GM12878 (cell line): Measurements from ENCODE around the gene RNF150. TPM values are rescaled to one million over a fixed set of nuclear protein-coding genes. Genes with fewer than 3 reads are reported as not detected.

ENCODE experiments used
- ATAC-seq: fragments of 200-7000 bp; cut with Tn5 transposase; 3 replicates; pipeline ENCODE4 v1.9.1; 2020; ENCODE audit warnings: mild to moderate bottlenecking, moderate library complexity
- BruUV-seq: library from RNA; stranded (reverse); fragments of 400-500 nt; replicated peaks from 2 replicates; lab custom pipeline; 2021; lab: Mats Ljungman, UMichigan
- CTCF ChIA-PET: fragments of 300-600 bp; sonication (Branson Sonifier 250); formaldehyde crosslinking; extraction: SDS; loops from one replicate; lab custom pipeline; 2021; ENCODE audit warnings: inconsistent platforms; lab: Yijun Ruan, JAX
- POLR2A ChIA-PET: fragments of 350-600 bp; formaldehyde crosslinking; extraction: SDS; loops from one replicate; lab custom pipeline; 2021; ENCODE audit warnings: inconsistent platforms; lab: Charles Lee
- RAD21 ChIA-PET: fragments of 300-600 bp; sonication (Branson Sonifier 250); formaldehyde crosslinking; loops from one replicate; lab custom pipeline; 2023; ENCODE audit warnings: antibody characterized with exemption; ENCODE audit not compliant: unreplicated experiment; lab: Charles Lee
- SMC1A ChIA-PET: fragments of 300-600 bp; sonication (Branson Sonifier 250); formaldehyde crosslinking; loops from one replicate; lab custom pipeline; 2023; ENCODE audit not compliant: unreplicated experiment, uncharacterized antibody; lab: Charles Lee
- DNase-seq: peaks from one replicate; pipeline ENCODE4 v3.0.0-alpha.2; 2011; ENCODE audit warnings: low read depth, low spot score
- FAIRE-seq: peaks from 3 replicates; lab custom pipeline; 2011; peaks lifted over from hg19 to GRCh38; lab: Jason Lieb, UNC
- H2AFZ ChIP-seq: 2 replicates; pipeline ENCODE4 v1.6.0; 2011; ENCODE audit warnings: low read depth, low read length, control low read depth; ENCODE audit not compliant: control insufficient read depth
- H3K27ac ChIP-seq: 2 replicates; pipeline ENCODE4 v1.5.1; 2011; ENCODE audit warnings: control low read depth; ENCODE audit not compliant: control insufficient read depth, insufficient read depth
- H3K27me3 ChIP-seq, 2 experiments: replicated peaks in 1 of 2; 2 replicates each; pipeline versions ENCODE4 v1.6.0 to v1.6.1; 2011; ENCODE audit warnings: low read length in 1 of 2; ENCODE audit not compliant: control insufficient read depth in 2 of 2, insufficient read depth in 2 of 2
- H3K36me3 ChIP-seq, 2 experiments: 2 replicates each; pipeline ENCODE4 v1.5.1; 2011; ENCODE audit warnings: low read length in 1 of 2; ENCODE audit not compliant: control insufficient read depth in 2 of 2, insufficient read depth in 2 of 2
- H3K4me1 ChIP-seq: 2 replicates; pipeline ENCODE4 v1.6.1; 2011; ENCODE audit warnings: mild to moderate bottlenecking, low read length, moderate library complexity, mixed read lengths; ENCODE audit not compliant: control insufficient read depth, insufficient read depth
- H3K4me2 ChIP-seq: 2 replicates; pipeline ENCODE4 v1.6.0; 2011; ENCODE audit warnings: control low read depth; ENCODE audit not compliant: control insufficient read depth, insufficient read depth
- H3K4me3 ChIP-seq: fragments of 200-600 bp; sonication (generic); 2 replicates; pipeline ENCODE4 v1.5.1; 2016
- H3K79me2 ChIP-seq: 2 replicates; pipeline ENCODE4 v1.6.0; 2011; ENCODE audit warnings: low read length; ENCODE audit not compliant: control insufficient read depth, insufficient read depth
- H3K9ac ChIP-seq: 2 replicates; pipeline ENCODE4 v1.8.0; 2011; ENCODE audit warnings: low read length, control low read depth, mixed read lengths; ENCODE audit not compliant: control insufficient read depth, insufficient read depth
- H3K9me3 ChIP-seq: replicated peaks from 3 replicates; pipeline ENCODE4 v1.5.1; 2011; ENCODE audit warnings: mild to moderate bottlenecking, low read length; ENCODE audit not compliant: control insufficient read depth, insufficient read depth
- H4K20me1 ChIP-seq: 2 replicates; pipeline ENCODE4 v1.6.0; 2011; ENCODE audit not compliant: control insufficient read depth, insufficient read depth
- BMI1 ChIP-seq: fragments of 450-650 bp; IDR thresholded peaks from 2 replicates; pipeline ENCODE4 v1.6.1; 2016; ENCODE audit warnings: mild to moderate bottlenecking, moderate library complexity, borderline replicate concordance
- CHD2 ChIP-seq: IDR thresholded peaks from 2 replicates; pipeline ENCODE4 v1.6.1; 2011; ENCODE audit warnings: low read depth, low read length, improper control_type of control experiment, borderline replicate concordance
- CREM ChIP-seq: IDR thresholded peaks from 2 replicates; pipeline ENCODE4 v1.6.1; 2014; ENCODE audit warnings: antibody characterized with exemption, low read depth
- NRF1 ChIP-seq: conservative IDR thresholded peaks from 2 replicates; pipeline ENCODE4 v1.6.1; 2011; ENCODE audit warnings: mild to moderate bottlenecking, low read depth, low read length, improper control_type of control experiment
- POLR2A ChIP-seq: IDR thresholded peaks from 2 replicates; pipeline ENCODE4 v1.6.1; 2011; ENCODE audit warnings: low read depth, mild to moderate bottlenecking, low read length
- POLR2AphosphoS2 ChIP-seq: IDR thresholded peaks from 2 replicates; pipeline ENCODE4 v1.6.1; 2011; ENCODE audit warnings: low read depth, mild to moderate bottlenecking, low read length, improper control_type of control experiment, moderate library complexity
- POLR2AphosphoS5 ChIP-seq: IDR thresholded peaks from 2 replicates; pipeline ENCODE4 v1.6.1; 2011; ENCODE audit warnings: mild to moderate bottlenecking, low read length, inconsistent platforms
- RAD21 ChIP-seq: IDR thresholded peaks from 2 replicates; pipeline ENCODE4 v1.6.1; 2011; ENCODE audit warnings: mild to moderate bottlenecking, low read depth, low read length, moderate library complexity; ENCODE audit not compliant: insufficient read depth
- SPI1 ChIP-seq: IDR thresholded peaks from 2 replicates; pipeline ENCODE4 v1.6.1; 2011; ENCODE audit warnings: low read depth, mild to moderate bottlenecking, low read length, moderate library complexity, borderline replicate concordance; ENCODE audit not compliant: insufficient read depth
- STAT3 ChIP-seq: IDR thresholded peaks from 2 replicates; pipeline ENCODE4 v1.6.1; 2011; ENCODE audit warnings: low read depth, low read length, improper control_type of control experiment
- ZBTB4 ChIP-seq: fragments of 450-650 bp; formaldehyde crosslinking; IDR thresholded peaks from 2 replicates; pipeline ENCODE4 v1.4.0; 2022; ENCODE audit warnings: mild to moderate bottlenecking, moderate library complexity
- ZNF217 ChIP-seq: fragments of 450-650 bp; IDR thresholded peaks from 2 replicates; pipeline ENCODE4 v1.6.1; 2017; ENCODE audit warnings: antibody characterized with exemption, mild to moderate bottlenecking
- ZNF274 ChIP-seq: IDR thresholded peaks from one replicate; pipeline ENCODE4 v1.8.0; 2011; ENCODE audit not compliant: insufficient read length, insufficient read depth
- WGBS: methylation state at CpG from one replicate; pipeline ENCODE4 v1.1.6; 2016; ENCODE audit warnings: low lambda C conversion rate; ENCODE audit not compliant: insufficient replicate concordance, insufficient coverage; ENCODE audit errors: missing lambda C conversion rate; 5-methylcytosine and 5-hydroxymethylcytosine counted together
- in situ Hi-C: fragments of 300-500 bp; cut with MboI; formaldehyde crosslinking; loops from 9 replicates; pipeline ENCODE4 v1.14.3; 2018; ENCODE audit warnings: mixed read lengths
- intact Hi-C: fragments of 100-400 bp; cut with micrococcal nuclease; formaldehyde crosslinking; loops from one replicate; pipeline ENCODE4 v1.14.2; 2022; ENCODE audit not compliant: unreplicated experiment
- polyA plus RNA-seq, 11 experiments: library from polyadenylated mRNA; depleted of rRNA in 4 of 11; unstranded in 6 of 11; stranded (reverse) in 5 of 11; fragments of >200 nt; fragmentation: Nextera tagmentation in 4 of 11; fragmentation: Illumina TruSeq in 1 of 11; extraction: Ambion mirVana in 4 of 11; extraction: Trizol in 1 of 11; gene quantifications; 1 replicate in 1 of 11; 2 replicates in 10 of 11; pipeline versions ENCODE4 v1.2.1 to v1.2.3, GENCODE V29; 2011 to 2016; ENCODE audit warnings: inconsistent platforms in 2 of 11, missing spikeins in 2 of 11, low read depth in 1 of 11
- total RNA-seq, 4 experiments: library from RNA; depleted of rRNA in 3 of 4; stranded (reverse); fragments of >200 nt in 3 of 4; fragmentation: Illumina TruSeq in 1 of 4; extraction: Trizol in 1 of 4; gene quantifications; 2 replicates each; pipeline versions ENCODE4 v1.2.1 to v1.2.3, GENCODE V29; 2013 to 2021
- TF ChIP-seq, protein P1 (sequence below): fragments of 450-650 bp; conservative IDR thresholded peaks from 2 replicates; pipeline ENCODE4 v1.6.1; 2017; ENCODE audit warnings: mild to moderate bottlenecking, moderate library complexity
- TF ChIP-seq, protein P2 (sequence below): fragments of 450-650 bp; IDR thresholded peaks from 2 replicates; pipeline ENCODE4 v1.6.1; 2016; ENCODE audit warnings: mild to moderate bottlenecking, moderate library complexity, borderline replicate concordance

Gene RNF150
- total and polyA plus RNA-seq, 10 of the 15 experiments (the other 5 are each of a cell fraction or from before 2014, with no cell fraction given), result 0.01 to 2.3 (median 0.04) TPM; not detected in 6

GRCh38 chr4:140844061-140844460 is 289.2 kb downstream of the RNF150 start:
- in situ Hi-C loops, result no loop called here
- WGBS, result 0% methylated on average over 1 of the region's 1 CpG
- TF ChIP-seq STAT3 (no peak), POLR2AphosphoS5 (no peak), POLR2AphosphoS2 (no peak), ZBTB4 (CRISPR knock-in tag) (no peak), NRF1 (no peak), BMI1 (no peak), ZNF217 (no peak), CREM (no peak), POLR2A (no peak), SPI1 (no peak), CHD2 (no peak), ZNF274 (no peak), RAD21 (no peak)
- TF ChIP-seq, protein P1, sequence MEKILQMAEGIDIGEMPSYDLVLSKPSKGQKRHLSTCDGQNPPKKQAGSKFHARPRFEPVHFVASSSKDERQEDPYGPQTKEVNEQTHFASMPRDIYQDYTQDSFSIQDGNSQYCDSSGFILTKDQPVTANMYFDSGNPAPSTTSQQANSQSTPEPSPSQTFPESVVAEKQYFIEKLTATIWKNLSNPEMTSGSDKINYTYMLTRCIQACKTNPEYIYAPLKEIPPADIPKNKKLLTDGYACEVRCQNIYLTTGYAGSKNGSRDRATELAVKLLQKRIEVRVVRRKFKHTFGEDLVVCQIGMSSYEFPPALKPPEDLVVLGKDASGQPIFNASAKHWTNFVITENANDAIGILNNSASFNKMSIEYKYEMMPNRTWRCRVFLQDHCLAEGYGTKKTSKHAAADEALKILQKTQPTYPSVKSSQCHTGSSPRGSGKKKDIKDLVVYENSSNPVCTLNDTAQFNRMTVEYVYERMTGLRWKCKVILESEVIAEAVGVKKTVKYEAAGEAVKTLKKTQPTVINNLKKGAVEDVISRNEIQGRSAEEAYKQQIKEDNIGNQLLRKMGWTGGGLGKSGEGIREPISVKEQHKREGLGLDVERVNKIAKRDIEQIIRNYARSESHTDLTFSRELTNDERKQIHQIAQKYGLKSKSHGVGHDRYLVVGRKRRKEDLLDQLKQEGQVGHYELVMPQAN, result no peak
- TF ChIP-seq, protein P2, sequence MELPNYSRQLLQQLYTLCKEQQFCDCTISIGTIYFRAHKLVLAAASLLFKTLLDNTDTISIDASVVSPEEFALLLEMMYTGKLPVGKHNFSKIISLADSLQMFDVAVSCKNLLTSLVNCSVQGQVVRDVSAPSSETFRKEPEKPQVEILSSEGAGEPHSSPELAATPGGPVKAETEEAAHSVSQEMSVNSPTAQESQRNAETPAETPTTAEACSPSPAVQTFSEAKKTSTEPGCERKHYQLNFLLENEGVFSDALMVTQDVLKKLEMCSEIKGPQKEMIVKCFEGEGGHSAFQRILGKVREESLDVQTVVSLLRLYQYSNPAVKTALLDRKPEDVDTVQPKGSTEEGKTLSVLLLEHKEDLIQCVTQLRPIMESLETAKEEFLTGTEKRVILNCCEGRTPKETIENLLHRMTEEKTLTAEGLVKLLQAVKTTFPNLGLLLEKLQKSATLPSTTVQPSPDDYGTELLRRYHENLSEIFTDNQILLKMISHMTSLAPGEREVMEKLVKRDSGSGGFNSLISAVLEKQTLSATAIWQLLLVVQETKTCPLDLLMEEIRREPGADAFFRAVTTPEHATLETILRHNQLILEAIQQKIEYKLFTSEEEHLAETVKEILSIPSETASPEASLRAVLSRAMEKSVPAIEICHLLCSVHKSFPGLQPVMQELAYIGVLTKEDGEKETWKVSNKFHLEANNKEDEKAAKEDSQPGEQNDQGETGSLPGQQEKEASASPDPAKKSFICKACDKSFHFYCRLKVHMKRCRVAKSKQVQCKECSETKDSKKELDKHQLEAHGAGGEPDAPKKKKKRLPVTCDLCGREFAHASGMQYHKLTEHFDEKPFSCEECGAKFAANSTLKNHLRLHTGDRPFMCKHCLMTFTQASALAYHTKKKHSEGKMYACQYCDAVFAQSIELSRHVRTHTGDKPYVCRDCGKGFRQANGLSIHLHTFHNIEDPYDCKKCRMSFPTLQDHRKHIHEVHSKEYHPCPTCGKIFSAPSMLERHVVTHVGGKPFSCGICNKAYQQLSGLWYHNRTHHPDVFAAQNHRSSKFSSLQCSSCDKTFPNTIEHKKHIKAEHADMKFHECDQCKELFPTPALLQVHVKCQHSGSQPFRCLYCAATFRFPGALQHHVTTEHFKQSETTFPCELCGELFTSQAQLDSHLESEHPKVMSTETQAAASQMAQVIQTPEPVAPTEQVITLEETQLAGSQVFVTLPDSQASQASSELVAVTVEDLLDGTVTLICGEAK, result no peak

More at GRCh38 chr4:140844061-140844460, 289.2 kb downstream of the RNF150 start:
- Histone ChIP-seq H3K4me1 (no peaks in the 10 kb centered on the region), H3K27ac (no peak overlapping the region), H3K4me3 (no peak overlapping the region), H2AFZ (no peak overlapping the region), H4K20me1 (no peaks in the 10 kb centered on the region), H3K79me2 (no peaks in the 10 kb centered on the region), H3K9ac (no peak overlapping the region), H3K27me3 (no peaks in the 10 kb centered on the region), H3K4me2 (no peak overlapping the region), H3K9me3 (no peaks in the 10 kb centered on the region; the same call in 2 of the 3 replicates), H3K36me3 (no peaks in the 10 kb centered on the region)
- FAIRE-seq (peak; percentile 44), ATAC-seq (no peak), DNase-seq (no peak)
- BruUV-seq, result no TSS peak
- CTCF ChIA-PET, result no interaction called here
- POLR2A ChIA-PET, result no interaction called here
- SMC1A ChIA-PET, result no interaction called here
- intact Hi-C loops, result no loop called here
- RAD21 ChIA-PET, result no interaction called here
